Neural cell (in vitro differentiated cells): Measurements from ENCODE around the gene PRR18. TPM values are rescaled to one million over a fixed set of nuclear protein-coding genes. Genes with fewer than 3 reads are reported as not detected.

ENCODE experiments used
- H2AFZ ChIP-seq: fragments of 200-600, 300-800 bp; sonication (generic), shearing (Covaris generic); 2 replicates; pipeline ENCODE4 v1.6.0; 2014; ENCODE audit warnings: low read depth, mild to moderate bottlenecking, antibody characterized with exemption, low read length, moderate library complexity
- H3F3A ChIP-seq: fragments of 200-600 bp; shearing (Covaris generic); 2 replicates; pipeline ENCODE4 v1.6.1; 2016; ENCODE audit warnings: mild to moderate bottlenecking, moderate library complexity, mixed read lengths, antibody characterized with exemption, low read length; ENCODE audit not compliant: insufficient read depth, poor library complexity, severe bottlenecking
- H3K27ac ChIP-seq: fragments of 200-600, 300-800 bp; sonication (generic), shearing (Covaris generic); 2 replicates; pipeline ENCODE4 v1.5.1; 2014; ENCODE audit warnings: mild to moderate bottlenecking, low read length, moderate library complexity
- H3K27me3 ChIP-seq: fragments of 300-800, 200-600 bp; sonication (generic), shearing (Covaris generic); 2 replicates; pipeline ENCODE4 v1.6.0; 2014; ENCODE audit warnings: mild to moderate bottlenecking, low read depth, low read length, moderate library complexity; ENCODE audit not compliant: insufficient read depth
- H3K36me3 ChIP-seq: fragments of 300-800, 200-600 bp; sonication (generic), shearing (Covaris generic); 2 replicates; pipeline ENCODE4 v1.5.1; 2014; ENCODE audit warnings: mild to moderate bottlenecking, antibody characterized with exemption, low read length, moderate library complexity; ENCODE audit not compliant: insufficient read depth
- H3K4me2 ChIP-seq: fragments of 300-800, 200-600 bp; sonication (generic), shearing (Covaris generic); 2 replicates; pipeline ENCODE4 v1.6.0; 2014; ENCODE audit warnings: mild to moderate bottlenecking, low read length
- H3K4me3 ChIP-seq: fragments of 300-800, 200-600 bp; sonication (generic), shearing (Covaris generic); 2 replicates; pipeline ENCODE4 v1.5.1; 2014; ENCODE audit warnings: mild to moderate bottlenecking, low read length, moderate library complexity
- H3K79me2 ChIP-seq: fragments of 200-600 bp; shearing (Covaris generic); replicated peaks from 2 replicates; pipeline ENCODE4 v1.6.0; 2014; ENCODE audit warnings: mild to moderate bottlenecking, low read length, moderate library complexity; ENCODE audit not compliant: insufficient read depth
- H3K9ac ChIP-seq: fragments of 300-800, 200-600 bp; sonication (generic), shearing (Covaris generic); 2 replicates; pipeline ENCODE4 v1.6.1; 2016; ENCODE audit warnings: mild to moderate bottlenecking, low read length, mixed read lengths
- H3K9me2 ChIP-seq: fragments of 200-600 bp; shearing (Covaris generic); 2 replicates; pipeline ENCODE4 v1.6.1; 2016; ENCODE audit warnings: mild to moderate bottlenecking, low read length, mixed read lengths; ENCODE audit not compliant: insufficient read depth
- H3K9me3 ChIP-seq: fragments of 200-600, 300-800 bp; sonication (generic), shearing (Covaris generic); 2 replicates; pipeline ENCODE4 v1.6.1; 2016; ENCODE audit warnings: mild to moderate bottlenecking, mixed run types, low read length, moderate library complexity, mixed read lengths
- H4K20me1 ChIP-seq: fragments of 200-600 bp; shearing (Covaris generic); 2 replicates; pipeline ENCODE4 v1.6.1; 2016; ENCODE audit warnings: mild to moderate bottlenecking, mixed run types; ENCODE audit not compliant: insufficient read depth
- CTCF ChIP-seq: fragments of 450-650 bp; IDR thresholded peaks from 2 replicates; pipeline ENCODE4 v1.5.1; 2014; ENCODE audit warnings: antibody characterized with exemption, mild to moderate bottlenecking, moderate library complexity; ENCODE audit not compliant: poor library complexity, severe bottlenecking
- EP300 ChIP-seq: fragments of 450-650 bp; conservative IDR thresholded peaks from 2 replicates; pipeline ENCODE4 v1.6.1; 2014; ENCODE audit warnings: antibody characterized with exemption, mild to moderate bottlenecking, moderate library complexity; ENCODE audit not compliant: poor library complexity, severe bottlenecking
- EZH2 ChIP-seq: fragments of 200-600, 300-800 bp; shearing (Covaris generic), sonication (generic); IDR thresholded peaks from 2 replicates; pipeline ENCODE4 v1.6.1; 2014; ENCODE audit warnings: antibody characterized with exemption, low read length, borderline replicate concordance, mild to moderate bottlenecking; ENCODE audit not compliant: insufficient read depth, poor library complexity, severe bottlenecking
- POLR2AphosphoS5 ChIP-seq: IDR thresholded peaks from 2 replicates; pipeline ENCODE4 v1.6.1; 2012
- RAD21 ChIP-seq: fragments of 450-650 bp; conservative IDR thresholded peaks from 2 replicates; pipeline ENCODE4 v1.6.1; 2014; ENCODE audit warnings: antibody characterized with exemption, mild to moderate bottlenecking, moderate library complexity
- REST ChIP-seq: IDR thresholded peaks from 2 replicates; pipeline ENCODE4 v1.6.1; 2012; ENCODE audit warnings: borderline replicate concordance
- SMC3 ChIP-seq: fragments of 450-650 bp; conservative IDR thresholded peaks from 2 replicates; pipeline ENCODE4 v1.6.1; 2014; ENCODE audit warnings: antibody characterized with exemption, mild to moderate bottlenecking, moderate library complexity; ENCODE audit not compliant: poor library complexity
- TAF1 ChIP-seq: IDR thresholded peaks from 2 replicates; pipeline ENCODE4 v1.6.1; 2012; ENCODE audit warnings: low read depth
- polyA plus RNA-seq: library from polyadenylated mRNA; depleted of rRNA; stranded (reverse); fragments of >200 nt; gene quantifications from 2 replicates; pipeline ENCODE4 v1.2.3, GENCODE V29; 2014

The PRR18 gene
- polyA plus RNA-seq, 1 donor from 2014 or later: not detected

- Histone ChIP-seq H3K27me3 (no peaks in the 10 kb centered on the region), H2AFZ (no peak overlapping the region), H3K79me2 (no peaks in the 10 kb centered on the region), H3F3A (no peaks in the 10 kb centered on the region), H3K27ac (no peak overlapping the region), H4K20me1 (no peaks in the 10 kb centered on the region), H3K9me2 (no peaks in the 10 kb centered on the region), H3K9ac (no peak overlapping the region), H3K9me3 (no peaks in the 10 kb centered on the region), H3K36me3 (no peaks in the 10 kb centered on the region), H3K4me2 (no peak overlapping the region), H3K4me3 (no peak overlapping the region)
- TF ChIP-seq EP300 (no peak), TAF1 (no peak), EZH2 (no peak), REST (no peak)
These were observed 33.3 kb downstream of the PRR18 start for GRCh38 chr6:166274739-166275370.

- H3K9ac ChIP-seq: no peak overlapping the region
- H3K9me2 ChIP-seq: no peaks in the 10 kb centered on the region
- no peak overlapping the region for H3K4me3 ChIP-seq
- no peaks in the 10 kb centered on the region for H3K27me3 ChIP-seq
- H3K79me2 ChIP-seq: no peaks in the 10 kb centered on the region
- H3F3A ChIP-seq: no peaks in the 10 kb centered on the region
- no peaks in the 10 kb centered on the region for H3K9me3 ChIP-seq
- H3K36me3 ChIP-seq: no peaks in the 10 kb centered on the region
- H4K20me1 ChIP-seq: no peaks in the 10 kb centered on the region
- no peak for TF ChIP-seq TAF1
- no peak for TF ChIP-seq REST
- TF ChIP-seq RAD21: no peak
- TF ChIP-seq SMC3: no peak
- TF ChIP-seq POLR2AphosphoS5: no peak
- TF ChIP-seq EZH2: no peak
- no peak for TF ChIP-seq CTCF
- no peak overlapping the region for H3K27ac ChIP-seq
- H3K4me2 ChIP-seq: no peak overlapping the region
- no peak overlapping the region for H2AFZ ChIP-seq
These were observed 34.0 kb downstream of the PRR18 start for GRCh38 chr6:166274163-166274562.
